Stimulated activated CD4-positive, alpha-beta T cell treated with anti-CD3 and anti-CD28 coated beads, Interleukin-4, amount 100 ng/mL, for 48 hours (primary cell): ENCODE data around the gene PNPLA7.
A peak's percentile ranks its signal among the peaks of the same experiment; 100 is the strongest.
"Not testable (repeated sequence)": the region's sequence is repeated elsewhere in the genome, so short reads cannot be mapped to it uniquely, and the experiment has no call there.

ENCODE experiments used
- DNase-seq, 2 donors: peaks; one replicate each; pipeline ENCODE4 v3.0.0-alpha.2; 2020; ENCODE audit warnings: low read depth in 2 of 2

PNPLA7 gene

GRCh38 chr9:137422604-137423513 lies 127.3 kb downstream of the PNPLA7 start, which contains the start of the genes EXD3 and NOXA1:
Gene EXD3 (minus strand): TSS chr9:137423162. CDS start chr9:137395357, 27,805 bp downstream.
Gene NOXA1 (plus strand): TSS chr9:137423393. CDS start chr9:137423530, 137 bp downstream.
- peak; percentile 92 to 97 for DNase-seq

GRCh38 chr9:137421838-137422603 lies 128.2 kb downstream of the PNPLA7 start:
- no peak for DNase-seq

DNA sequence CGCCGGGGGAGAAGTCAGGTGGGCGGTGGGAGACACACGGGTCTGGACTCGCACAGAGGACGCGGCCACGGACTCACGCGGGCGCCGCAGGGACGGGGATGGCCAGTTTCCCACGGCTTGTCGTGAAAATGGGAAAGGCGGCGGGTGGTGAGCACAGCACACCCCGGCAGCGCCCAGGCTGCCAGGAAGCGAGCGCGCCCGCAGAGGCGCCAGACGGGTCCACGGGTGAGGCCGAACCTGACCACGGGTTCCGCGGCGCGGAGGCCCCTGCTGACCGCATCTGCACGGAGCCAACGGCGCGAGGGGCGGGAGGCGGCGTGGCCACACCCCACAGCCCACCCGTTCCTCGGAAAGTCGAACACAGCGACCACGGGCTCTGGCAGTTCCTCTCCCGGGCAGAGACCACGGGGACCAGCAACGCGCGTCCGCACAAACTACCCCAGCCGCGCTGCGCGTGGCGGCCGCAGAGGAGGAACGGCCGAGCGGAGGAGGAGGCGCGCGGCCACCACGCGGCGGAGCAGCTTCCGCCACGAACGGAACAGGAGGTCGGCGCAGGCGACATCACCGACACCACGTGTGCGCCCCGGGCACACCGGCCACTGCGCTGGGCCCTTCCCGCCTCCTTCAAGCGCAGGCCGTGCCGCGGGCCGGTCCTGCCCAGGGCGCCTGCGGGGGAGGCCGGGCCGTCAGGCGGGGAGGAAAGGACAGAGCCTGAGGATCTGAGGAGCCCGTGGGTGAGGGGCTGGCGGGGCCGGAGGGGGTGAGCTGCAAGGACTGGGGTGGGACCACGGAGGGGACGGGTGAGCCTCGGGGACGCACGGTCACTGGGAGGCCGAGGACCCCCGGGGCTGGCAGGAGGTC lies 132.8 kb downstream of the PNPLA7 start:
- DNase-seq = no peak

DNA sequence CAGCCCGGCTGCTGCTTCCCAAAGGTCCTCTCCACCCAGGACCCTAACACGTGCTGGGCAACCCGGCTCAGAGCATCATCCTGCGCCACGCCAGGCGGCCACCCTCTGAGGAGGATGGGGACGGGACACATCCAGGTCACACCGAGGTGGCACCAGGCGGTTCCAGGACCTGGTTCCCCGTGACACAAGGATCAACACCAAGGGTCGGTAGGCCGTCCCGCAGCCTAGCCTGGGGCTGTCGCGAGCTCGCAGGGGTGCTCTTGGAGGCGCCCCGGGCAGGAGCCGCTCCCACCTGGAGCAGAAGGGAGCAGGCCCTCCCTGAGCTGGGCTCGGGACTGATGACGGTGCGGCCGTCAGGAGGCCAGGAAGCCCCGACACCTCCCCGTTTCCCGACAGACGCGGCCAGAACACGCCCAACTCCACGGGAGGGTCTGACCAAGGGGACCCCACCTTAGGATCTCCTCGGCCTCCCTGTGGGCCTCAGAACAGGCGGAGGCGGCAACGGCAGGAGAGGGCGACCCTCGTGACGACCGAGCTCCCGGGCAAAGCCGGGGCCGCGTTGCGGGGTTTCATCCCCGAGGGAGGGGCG lies 133.5 kb downstream of the PNPLA7 start:
- no peak for DNase-seq

- DNase-seq = no peak
Observed at GRCh38 chr9:137416006-137416562, 134.1 kb downstream of the PNPLA7 start.

GRCh38 chr9:137415451-137415850 lies 134.8 kb downstream of the PNPLA7 start:
- DNase-seq = no peak

- no peak for DNase-seq
Observed at GRCh38 chr9:137412431-137412830, 137.8 kb downstream of the PNPLA7 start.

DNA sequence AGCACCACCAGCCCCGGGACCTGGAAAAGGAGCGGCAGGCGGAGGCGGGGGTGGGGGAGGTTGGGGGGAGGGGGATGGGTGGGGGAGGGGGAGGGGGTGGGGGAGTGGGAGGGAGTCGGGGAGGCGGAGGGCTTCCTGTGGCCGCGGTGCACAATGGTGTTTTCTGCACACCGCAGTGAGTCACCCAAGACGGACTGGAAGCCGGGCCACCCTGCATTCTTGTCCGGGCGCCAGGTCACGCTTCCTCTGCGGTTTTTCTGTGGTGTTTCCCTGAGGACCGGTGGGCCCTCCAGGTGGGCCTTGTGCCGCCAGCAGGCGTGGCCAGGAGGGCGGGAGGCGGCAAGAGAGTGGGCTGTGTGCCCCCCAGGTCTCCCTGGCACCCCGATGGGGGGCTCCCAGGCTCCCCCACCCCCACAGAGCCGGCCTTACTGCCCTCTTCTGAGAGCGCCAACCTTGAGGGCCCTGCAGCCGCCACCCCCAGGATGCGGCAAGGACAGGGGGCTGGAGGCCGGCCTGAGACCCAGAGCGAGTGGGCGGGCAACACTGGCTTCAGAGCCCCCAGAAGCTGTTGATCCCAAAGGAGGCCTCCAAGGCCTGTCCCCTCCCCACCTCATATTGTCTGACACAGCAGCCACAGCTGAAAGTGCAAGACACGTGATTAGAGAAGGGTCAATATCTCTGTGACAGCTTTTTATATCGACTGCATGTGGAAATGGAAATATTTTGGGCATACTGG lies 138.4 kb downstream of the PNPLA7 start:
- peak; percentile 16 to 46 for DNase-seq

DNA sequence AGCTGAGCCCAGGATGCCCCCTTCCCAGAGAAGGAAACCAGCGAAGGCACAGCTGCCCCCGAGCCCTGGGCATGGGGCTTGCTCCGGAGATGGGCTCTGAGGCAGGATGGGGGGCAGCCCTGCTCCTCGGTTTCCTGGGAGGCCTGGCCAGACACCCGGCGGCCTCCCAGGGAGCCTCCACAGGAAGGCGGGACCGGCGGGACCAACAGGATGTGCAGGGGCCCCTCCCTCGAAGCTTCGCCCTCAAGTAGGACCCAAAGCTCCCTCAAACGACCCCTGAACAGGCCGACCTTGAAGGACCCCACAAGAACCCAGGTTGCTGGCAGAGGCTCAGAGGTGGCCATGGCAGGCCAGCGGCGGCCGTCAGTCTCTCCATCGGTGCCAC lies 138.9 kb downstream of the PNPLA7 start:
- DNase-seq = no peak

DNA sequence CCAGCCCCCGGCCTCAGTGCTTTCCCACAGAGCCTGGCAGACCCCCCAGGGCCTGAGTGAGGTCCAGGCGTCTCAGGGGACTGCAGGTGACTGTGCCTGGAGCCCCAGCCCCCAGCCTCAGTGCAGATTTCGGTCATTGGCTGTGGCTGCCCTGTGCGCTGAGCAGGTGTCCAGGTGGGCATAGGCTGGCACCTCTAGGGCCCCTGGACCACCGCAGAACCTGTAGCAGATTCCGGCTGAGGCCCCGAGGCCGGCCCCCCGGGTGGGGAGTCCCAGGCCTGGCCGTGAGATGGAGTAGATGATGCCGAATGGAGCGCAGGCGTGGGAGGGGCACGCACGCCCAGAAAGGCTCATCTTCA lies 139.3 kb downstream of the PNPLA7 start:
- DNase-seq = no peak

- not testable (repeated sequence) for DNase-seq
Observed at GRCh38 chr9:137410236-137410890, 139.8 kb downstream of the PNPLA7 start.
